COR-L47 (cell line): ENCODE measurements around the gene IL32.

ENCODE experiments used
- DNase-seq: peaks from one replicate; lab custom pipeline; 2025; lab: John Stamatoyannopoulos, UW

IL32 gene

DNA sequence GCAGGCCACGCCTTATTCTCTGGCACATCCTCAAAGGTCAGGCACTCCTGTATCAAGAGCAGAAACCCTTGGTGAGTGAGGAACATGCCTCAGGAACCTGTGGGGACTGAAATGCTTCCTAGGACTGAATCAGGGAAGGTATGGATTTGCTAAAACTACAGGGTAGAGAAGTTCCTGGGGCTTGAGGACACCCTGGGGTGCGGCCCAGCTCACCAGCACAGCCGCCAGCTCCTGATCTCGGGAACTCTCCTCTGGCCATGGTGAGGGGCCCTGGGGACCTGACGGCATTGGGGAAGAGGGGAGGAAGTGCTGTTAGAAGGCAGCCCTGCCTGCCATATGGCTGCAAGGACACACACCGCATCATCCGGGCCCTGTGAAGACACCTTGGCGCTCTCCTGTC is 26.1 kb downstream of the IL32 start:
- no peak for DNase-seq

DNA sequence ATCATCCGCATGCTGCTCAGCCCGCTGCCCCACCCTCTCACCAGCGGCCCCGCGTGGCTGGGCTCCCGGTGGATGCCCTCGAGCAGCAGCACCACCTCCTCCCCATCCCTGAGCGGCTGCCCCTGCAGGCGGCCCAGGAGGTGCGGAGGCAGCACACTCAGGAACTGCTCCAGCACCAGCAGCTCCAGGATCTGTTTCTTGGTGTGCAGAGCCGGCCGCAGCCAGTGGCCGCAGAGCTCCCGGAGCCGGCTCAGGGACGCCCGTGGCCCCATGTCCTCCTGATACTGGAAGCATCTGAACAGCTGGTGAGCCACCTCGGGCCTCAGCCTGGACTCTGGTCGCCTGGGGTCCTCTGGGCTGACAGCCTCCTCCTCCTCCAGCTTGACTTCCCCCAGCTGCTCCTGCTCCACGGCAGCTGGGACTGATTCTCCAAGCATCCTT is 27.1 kb downstream of the IL32 start:
- no peak for DNase-seq

DNA sequence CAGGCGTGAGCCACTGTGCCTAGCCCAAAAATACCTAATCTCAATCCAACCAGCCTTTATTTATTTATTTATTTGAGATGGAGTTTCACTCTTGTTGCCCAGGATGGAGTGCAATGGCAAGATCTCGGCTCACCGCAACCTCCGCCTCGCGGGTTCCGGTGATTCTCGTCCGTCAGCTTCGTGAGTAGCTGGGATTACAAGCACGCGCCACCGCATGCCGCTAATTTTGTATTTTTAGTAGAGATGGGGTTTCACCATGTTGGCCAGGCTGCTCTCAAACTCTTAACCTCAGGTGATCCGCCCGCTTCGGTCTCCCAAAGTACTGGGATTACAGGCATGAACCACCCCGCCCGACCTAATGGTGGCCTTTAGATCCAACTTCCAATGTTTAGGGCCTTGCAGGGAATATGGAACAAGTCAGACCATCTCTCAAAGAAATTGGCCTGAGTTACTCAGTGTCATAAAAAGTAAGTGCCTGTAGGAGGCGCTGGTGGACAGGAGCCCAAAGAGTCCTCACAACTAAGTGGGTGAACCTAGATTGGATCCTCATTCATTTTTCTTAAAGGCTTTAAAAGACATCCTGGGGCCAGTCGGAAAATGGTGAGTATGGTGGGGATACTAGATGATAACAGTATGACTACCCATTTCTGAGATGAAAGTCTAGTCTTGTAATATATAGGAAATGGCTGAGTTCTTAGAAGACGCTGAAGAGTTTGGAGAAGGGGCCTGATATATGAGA is 29.0 kb downstream of the IL32 start:
- DNase-seq, result peak; percentile 23

DNA sequence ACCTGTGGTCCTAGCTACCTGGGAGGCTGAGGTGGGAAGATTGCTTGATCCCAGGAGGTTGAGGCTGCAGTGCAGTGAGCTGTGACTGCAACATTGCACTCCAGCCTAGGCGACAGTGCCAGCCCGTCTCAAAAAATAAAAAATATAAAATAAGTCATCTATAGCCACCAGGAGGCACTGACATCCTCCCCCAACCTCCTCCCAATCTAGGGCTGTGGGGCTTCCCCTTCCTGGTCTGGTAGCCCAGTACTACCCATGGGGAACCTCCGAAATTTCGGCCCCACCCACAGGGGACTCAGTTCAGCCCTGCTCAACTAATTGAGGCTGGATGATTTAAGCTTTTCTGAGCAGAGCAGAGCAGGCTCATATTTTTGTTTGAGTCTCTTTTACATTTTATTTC is 30.4 kb downstream of the IL32 start:
- DNase-seq, result no peak

DNA sequence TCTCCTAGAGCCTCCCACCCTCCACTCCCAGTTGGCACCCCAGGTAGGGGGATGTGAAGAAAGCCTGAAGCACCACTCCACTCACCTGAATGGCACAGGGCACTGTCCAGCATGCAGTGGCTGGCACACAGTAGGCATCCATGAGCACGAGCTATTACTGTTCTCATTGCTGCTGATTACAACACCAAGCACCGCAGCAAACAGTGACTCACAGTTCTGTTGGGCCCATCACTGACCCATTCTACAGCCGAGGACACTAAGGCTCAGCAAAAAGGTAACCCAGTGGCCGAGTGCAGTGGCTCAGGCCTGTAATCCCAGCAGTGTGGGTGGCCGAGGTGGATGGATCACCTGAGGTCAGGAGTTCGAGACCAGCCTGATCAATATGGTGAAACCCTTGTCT is 30.9 kb downstream of the IL32 start:
- no peak for DNase-seq

DNA sequence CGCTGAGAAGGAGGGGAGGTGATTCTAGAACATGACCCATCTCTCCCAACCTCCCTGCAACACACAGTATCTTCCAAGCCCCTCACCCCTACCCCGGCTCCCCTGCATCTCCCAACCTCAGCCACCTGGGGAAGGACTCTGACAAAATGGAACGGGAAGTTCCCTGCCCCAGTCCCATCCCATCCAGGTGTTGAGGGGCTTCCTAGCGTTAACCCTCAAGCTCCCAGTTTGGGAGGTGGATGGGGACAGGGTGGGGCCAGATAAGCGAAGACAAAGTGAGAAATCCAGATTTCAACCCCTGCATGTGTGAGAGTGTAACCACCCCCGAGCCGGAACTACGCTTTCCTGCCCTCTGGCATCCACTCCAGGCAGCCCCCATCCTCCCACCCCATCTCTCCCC is 31.8 kb downstream of the IL32 start:
- DNase-seq, result no peak

DNA sequence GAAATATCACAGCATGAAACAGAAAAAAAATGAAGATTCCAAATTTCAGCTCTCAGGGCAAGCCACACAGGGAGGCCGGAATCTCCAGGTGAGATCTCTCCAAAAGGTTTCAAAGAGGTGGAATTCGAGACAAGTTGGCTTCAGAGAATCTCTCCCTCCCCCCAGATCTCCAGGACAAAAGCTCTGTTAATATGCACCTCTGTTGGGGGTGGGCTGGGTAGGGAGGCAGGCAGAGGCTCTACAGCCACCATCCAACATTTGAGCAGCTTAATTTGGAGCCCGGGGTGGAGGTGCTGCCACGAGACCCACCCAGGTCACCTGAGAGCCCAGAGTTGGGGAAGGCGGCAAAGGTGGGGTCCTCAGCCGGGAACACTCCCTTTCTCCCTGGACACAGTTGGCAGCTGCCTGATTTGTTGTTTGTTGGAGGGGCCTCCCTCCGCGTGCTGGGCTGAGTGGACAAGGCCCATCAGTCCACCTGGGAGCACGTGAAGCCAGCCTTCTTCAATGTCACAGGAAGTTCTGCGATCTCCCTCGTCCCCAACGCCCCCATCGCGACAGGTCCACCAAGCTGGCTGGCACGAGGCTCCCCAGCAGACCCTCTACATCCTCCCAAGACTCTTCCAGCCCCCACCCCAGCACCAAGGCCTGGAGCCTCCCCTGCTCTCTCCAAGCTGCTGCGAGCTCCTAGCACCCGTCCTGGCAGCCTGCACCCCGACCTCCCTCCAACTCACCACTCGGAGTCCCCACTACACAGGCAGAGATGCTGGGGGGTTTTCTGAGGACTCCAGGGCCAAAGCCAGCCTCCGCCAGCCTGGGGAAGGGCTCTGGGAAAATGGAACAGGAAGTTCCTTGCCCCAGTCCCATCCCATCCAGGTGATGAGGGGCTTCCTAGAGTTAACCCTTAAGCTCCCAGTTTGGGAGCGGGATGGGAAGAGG is 33.3 kb downstream of the IL32 start, which contains the start of gene ZSCAN10:
Gene ZSCAN10 (minus strand): TSS at position 836 of the 936 bp plus-strand sequence. CDS start 6,357 bp downstream, outside the sequence.
- DNase-seq, result no peak

DNA sequence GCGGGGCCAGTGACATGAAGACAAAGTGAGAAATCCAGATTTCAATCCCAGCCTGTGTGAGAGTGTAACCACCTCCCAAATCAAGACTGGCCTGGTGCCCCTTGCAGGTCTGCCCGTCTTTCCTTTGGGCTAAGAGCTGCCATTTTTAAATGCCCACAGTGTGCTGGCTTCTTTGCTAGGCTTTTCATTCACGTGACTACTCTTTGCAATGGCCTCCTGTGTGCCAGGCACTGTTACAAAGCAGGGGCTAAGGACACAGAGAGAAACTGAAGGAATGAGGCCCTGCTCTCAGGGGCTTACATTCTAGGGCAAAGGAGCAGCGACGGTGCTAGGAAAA is 33.9 kb downstream of the IL32 start:
- DNase-seq, result no peak

DNA sequence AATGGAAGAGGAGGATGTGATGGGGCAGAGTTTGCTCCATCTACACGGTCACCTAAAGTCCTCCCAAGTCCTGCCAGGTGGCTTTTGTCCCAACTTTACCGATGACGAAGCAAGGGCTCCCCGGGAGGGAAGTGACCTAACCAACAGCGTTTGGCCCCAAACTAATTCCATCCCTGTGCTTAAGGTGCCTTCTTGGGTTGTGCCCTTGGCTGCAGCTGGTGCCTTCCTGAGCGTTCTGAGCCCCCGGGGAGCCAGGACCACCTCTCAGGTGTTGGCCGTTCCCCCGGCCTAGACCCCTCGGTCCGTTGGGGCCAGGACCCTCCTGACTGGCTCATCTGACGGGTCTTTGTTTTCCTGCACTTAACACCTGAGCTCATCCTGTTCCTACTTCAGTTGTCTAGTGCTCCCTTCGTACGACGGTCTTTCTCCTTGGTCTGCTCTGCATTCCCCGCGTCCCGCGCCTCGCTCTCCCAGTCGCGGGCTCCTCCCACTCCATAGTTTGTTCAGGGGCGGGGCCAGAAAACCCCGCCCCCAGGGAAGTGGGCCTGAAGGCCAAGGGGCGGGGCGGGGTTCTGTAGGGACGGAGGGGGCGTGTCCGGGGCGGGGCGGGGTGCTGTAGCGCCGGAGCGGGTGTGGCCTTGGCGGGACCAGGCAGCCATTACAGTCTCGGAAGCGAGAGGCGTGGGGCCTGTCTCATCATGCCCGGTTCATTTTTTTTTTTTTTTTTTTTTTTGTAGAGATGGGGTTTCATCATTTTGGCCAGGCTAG is 34.5 kb downstream of the IL32 start:
- DNase-seq, result peak; percentile 56

DNA sequence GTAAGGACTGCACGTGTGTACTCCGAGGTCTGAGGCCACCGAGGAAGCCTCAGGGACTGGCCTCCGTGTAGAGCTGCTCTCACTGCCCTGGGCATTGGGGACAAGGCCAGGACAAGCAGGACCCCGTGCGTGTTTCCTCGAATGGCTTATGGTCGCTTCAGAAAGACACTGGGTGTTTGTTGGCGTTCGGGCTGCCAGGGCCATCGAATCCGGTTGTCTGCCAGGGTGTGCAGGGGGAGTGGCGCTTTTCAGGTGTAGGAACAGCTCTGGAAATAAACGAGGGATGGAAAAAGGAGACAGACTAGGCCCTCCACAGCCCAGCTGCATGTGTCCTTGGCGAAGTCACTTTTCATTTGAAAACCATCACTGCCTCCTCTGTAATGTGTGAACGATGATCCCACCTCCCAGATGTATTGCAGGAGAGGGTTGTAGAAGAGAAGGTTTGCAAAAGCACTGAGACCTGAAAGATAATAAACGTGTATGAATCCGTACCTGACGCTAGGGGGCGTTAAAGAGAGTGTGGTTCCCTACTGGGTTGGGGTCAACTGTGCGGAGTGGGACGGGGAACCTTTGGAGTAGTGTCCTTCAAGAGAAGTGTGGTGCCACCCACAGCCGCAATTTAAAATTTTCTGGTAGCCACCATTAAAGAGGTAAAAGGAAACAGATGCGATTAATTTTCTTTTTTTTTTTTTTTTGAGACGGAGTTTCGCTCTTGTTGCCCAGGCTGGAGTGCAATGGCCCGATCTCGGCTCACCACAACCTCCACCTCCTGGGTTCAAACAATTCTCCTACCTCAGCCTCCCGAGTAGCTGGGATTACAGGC is 35.8 kb downstream of the IL32 start:
- DNase-seq, result no peak

DNA sequence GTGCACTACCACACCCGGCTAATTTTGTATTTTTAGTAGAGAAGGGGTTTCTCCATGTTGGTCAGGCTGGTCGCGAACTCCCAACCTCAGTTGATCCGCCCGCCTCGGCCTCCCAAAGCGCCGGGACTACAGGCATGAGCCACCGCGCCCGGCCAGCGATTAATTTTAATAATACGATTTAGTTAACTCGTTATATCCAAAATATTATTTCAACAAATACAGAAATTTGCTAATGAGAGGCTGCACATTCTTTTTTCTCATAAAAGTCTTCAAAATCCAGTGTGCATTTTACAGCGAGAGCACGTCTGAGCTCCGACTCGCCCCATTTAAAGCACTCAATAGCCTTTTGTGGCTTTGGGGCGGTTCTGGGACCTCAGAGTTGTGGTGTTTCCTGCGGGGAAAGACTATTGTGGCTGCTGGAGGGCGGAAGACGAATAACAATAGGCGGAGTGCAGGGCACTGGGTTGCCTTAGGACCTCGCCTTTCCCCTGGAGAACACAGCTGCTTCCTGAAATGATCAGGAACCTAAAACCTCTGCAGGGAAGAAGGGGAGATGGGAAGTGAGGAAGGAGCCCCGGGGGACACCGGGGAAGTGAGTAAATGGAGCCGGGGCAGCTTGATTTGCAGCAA is 36.5 kb downstream of the IL32 start:
- DNase-seq, result no peak

DNA sequence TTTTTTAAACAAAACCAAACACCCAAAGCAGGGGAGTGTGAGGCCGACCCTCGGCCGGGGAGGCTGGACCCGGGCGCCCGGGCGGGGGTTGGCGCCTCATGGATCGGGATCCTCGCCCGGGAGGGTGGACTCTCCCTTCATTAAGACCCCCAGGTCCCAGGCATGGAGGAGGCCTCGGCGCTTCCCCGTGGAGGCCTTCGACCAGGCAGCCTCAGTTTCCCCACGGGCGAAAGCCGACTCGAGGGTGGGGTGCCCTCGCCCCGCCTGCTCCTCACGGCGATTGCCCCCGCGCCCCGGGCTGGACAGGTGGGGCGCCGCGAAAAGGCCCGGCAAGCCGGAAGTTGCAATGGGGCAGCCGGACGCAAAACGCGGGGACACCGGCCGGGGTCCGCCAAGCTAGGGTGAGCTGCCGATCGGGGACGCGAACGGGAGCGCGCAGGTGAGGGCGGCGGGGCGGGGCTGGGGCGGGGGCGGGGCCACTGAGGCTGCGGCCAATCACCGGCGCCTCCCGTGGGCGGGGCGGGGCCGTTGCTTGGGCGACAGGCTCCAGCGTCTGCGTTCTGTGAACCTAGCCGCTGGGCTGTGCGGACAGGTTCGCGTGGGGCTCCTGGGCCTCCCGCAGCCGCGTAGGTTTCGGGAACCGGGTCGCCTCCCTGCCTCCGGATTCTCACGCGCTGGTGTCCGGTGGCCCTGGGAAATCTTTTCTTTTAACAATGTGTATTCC is 40.9 kb downstream of the IL32 start:
- DNase-seq, result peak; percentile 94

DNA sequence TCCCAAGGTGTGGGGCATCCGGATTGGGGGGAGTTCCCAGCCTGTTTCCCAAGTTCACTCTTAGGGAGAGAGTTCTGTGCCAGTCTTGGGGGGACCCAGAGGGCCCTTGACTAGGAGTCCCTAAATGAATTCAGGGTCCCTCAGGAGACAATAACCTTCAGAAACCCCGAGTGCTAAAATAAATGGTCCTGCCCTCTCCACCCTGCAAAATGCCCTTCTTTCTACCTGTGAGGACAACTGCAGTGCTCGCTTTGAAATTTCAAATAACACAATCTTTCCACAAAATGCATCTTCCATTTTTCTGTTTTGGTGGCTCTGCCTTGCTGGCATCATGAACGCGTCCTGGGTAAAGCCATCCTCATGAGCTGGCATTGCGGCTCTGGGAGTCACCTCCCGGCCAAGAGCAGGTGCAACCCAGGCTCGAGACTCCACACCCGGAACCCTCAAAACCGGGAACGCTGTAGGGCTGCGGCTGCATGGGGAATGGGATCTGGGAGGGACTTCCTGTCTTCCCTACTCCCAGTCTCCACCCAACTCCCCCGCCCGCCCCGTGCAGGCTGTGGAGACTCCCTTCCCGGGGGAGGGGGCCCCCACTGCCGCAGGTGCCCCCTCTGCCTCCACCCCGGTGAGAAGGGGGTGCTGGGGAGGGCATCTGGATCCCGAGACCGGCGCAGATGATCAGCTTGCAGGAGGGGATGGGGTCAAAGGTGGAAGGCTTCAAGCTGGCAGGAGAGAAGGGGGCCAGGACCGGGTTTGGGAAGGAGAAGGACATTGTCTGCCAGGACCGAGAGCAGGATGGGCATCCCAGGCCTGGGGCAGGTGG is 46.8 kb downstream of the IL32 start, which contains the start of gene ZNF205:
Gene ZNF205 (plus strand): TSS at position 529 of the 823 bp plus-strand sequence. CDS start 845 bp downstream, outside the sequence.
- peak; percentile 85 for DNase-seq

DNA sequence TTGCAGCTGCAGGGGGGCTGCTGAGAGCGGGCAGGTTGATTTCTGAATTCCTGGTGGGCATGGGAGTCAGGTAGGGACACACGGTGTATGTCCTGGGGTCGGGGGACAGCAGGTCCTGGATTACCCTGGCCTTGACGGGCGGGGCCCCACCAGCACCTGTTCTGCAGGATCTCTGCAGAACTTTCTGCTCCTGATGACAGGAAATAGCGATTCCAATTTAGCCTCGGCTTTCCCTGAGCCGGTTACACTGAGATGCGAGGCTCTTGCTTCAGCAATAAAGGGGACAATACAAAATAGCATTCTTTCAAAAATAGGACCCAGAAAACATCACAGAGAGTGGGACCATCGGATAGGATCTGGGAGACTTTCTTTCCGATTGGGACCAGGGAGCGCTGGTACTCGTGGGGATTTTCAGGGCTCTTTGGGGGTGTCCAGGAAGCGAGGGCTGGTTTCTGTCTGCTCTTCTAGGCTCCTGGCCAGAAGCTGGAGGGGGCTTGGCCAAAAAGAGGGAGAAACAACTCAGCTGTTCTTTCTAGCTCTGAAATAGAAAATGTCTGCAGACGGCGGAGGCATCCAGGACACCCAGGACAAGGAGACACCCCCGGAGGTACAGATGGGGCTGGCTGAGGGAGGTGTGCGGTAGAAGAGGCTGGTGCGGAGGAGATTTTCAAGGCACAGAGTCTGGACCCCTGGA is 47.6 kb downstream of the IL32 start:
- no peak for DNase-seq

DNA sequence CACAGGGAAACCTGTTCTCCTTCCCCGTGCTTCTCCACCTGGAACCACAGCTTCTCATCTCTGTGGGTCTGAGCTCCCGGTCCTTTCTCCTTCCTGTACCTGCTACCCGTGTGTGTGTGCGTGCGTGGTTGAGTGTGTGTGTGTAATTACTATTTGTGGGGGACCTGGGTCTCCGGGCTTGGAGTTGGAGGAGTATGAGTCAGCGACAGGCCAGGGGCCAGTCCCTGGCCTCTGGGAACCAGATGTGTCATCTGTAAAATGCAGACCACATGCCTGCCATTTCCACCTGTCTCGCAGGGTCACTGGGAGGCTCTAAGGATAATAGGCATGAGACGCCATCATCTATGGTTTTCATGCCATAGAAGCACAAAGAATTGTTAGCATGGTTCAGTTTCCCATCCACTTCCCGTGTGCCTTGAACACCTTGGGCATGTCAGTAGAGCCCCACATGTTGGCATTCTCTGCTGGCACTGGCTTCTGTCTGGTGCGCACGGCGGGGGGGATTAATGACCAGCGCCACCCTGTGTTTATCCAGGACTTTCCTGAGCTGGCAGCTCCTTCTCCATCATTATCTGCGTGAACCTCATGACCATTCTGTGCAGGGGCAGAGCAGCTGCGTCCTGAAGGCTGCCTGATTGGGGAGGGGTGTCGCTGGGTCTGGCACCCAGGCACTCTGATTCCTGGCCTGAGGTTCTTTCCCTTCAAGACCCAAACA is 48.5 kb downstream of the IL32 start:
- DNase-seq, result peak; percentile 31

DNA sequence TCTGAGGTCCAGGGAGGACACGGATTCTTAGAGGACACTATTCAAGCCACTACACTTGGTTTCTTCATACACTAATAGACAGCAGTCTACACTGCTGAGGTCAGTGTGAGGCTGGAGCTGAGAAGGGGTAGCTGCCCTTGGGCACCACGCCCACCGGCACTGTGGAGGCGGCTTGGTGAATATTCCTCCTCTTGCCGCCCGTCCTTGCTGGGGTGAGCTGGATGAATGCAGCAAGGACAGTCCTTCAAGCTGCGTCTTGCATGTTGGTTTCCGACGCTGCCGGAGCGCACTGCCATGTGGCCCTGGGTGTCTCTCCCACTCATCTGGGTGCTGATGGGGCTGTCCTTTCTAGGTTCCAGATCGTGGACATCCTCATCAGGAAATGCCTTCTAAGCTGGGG is 49.6 kb downstream of the IL32 start:
- no peak for DNase-seq

DNA sequence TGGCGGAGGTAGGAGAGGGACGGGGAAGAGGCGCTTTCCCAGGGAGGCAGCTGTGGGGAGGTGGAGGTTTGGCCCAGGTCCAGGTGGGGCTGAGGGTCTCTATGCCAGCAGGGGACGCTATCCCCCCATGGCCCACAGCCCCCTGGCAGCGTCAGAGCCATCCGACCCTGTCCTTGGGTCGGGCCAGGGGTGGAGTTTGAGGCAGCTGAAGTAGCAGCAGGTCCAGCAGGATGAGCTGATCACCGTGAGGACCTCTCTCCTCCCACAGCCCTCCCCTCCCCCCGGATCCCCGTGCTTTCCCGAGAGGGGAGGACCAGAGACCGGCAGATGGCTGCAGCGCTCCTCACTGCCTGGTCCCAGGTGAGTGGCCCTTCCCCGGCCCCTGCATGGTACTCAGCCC is 50.1 kb downstream of the IL32 start:
- DNase-seq, result no peak

DNA sequence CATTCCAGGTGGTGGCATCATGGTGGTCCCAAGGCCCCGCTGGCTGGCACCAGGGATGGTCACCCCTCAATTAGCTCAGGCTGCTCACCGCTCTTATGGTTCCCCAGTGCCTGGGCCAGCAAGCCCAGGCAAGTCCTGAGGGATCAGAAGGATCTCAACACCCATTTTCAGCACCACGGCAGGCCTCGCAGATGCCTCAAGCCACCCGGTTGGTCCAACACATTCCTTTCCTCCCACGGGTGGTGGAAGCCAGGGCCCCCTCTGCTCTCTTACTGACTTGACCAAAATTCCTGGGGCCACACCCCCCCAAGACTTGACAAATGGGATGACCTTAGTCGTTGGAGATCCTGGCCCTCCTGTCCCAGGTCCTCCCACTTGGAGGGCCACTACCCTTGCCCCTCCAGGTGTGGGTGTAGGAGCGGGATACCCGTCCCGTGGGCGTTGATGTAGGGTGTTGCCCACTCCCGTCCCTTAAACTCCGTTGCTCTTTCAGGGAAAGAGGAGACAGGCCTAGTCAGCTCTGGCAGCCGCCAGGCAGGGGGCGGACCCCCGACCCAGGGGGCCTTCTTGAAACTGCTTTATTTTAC is 52.9 kb downstream of the IL32 start:
- DNase-seq, result no peak
